Left renal pelvis (tissue), 4 donors: Measurements from ENCODE around the gene OR14C36. TPM values are rescaled to one million over a fixed set of nuclear protein-coding genes. Genes with fewer than 3 reads are reported as not detected.
"Not testable (repeated sequence)": the region's sequence is repeated elsewhere in the genome, so short reads cannot be mapped to it uniquely, and the experiment has no call there.

ENCODE experiments used
- DNase-seq, 4 donors: peaks; one replicate each; pipeline ENCODE4 v3.0.0-alpha.2; 2013; ENCODE audit warnings: low read depth in 4 of 4, low spot score in 3 of 4
- polyA plus RNA-seq, 4 donors: library from polyadenylated mRNA; unstranded; fragments of 120-200 nt; gene quantifications; one replicate each; pipeline ENCODE4 v1.2.1, GENCODE V29; 2013; ENCODE audit not compliant: insufficient read length in 4 of 4

The OR14C36 gene
- not detected for polyA plus RNA-seq

- no peak for DNase-seq
Measured at GRCh38 chr1:248348475-248348874, at the start of gene OR14C36. OR14C36 (plus strand) TSS chr1:248348775; CDS start chr1:248348775, 0 bp downstream.

- no peak for DNase-seq
Measured at GRCh38 chr1:248303324-248303723, 45.3 kb upstream of the OR14C36 start, which contains the start of gene OR2T12. OR2T12 (minus strand) TSS chr1:248303424; CDS start chr1:248295578, 7,846 bp downstream.

GRCh38 chr1:248305672-248306071, 42.9 kb upstream of the OR14C36 start:
- not testable (repeated sequence) for DNase-seq

GRCh38 chr1:248306103-248306502, 42.5 kb upstream of the OR14C36 start:
- DNase-seq: no peak

- DNase-seq: not testable (repeated sequence)
Measured at GRCh38 chr1:248306740-248307139, 41.8 kb upstream of the OR14C36 start.

GRCh38 chr1:248316796-248317195, 31.8 kb upstream of the OR14C36 start:
- no peak for DNase-seq

- no peak for DNase-seq
Measured at GRCh38 chr1:248324468-248324867, 24.1 kb upstream of the OR14C36 start, which contains the start of gene OR2M7. OR2M7 (minus strand) TSS chr1:248324568; CDS start chr1:248324568, 0 bp downstream.

GRCh38 chr1:248343451-248343850, 5.1 kb upstream of the OR14C36 start:
- no peak for DNase-seq

GRCh38 chr1:248359415-248359814, 10.8 kb downstream of the OR14C36 start:
- no peak for DNase-seq

- DNase-seq: no peak
Measured at GRCh38 chr1:248361121-248361715, 12.6 kb downstream of the OR14C36 start, which contains the start of gene OR2T4. OR2T4 (plus strand) TSS chr1:248361665; CDS start chr1:248361665, 0 bp downstream.

- no peak for DNase-seq
Measured at GRCh38 chr1:248366609-248367008, 18.0 kb downstream of the OR14C36 start.

- no peak for DNase-seq
Measured at GRCh38 chr1:248372394-248372793, 23.8 kb downstream of the OR14C36 start.

- no peak for DNase-seq
Measured at GRCh38 chr1:248373761-248374160, 25.2 kb downstream of the OR14C36 start.

GRCh38 chr1:248375446-248375845, 26.9 kb downstream of the OR14C36 start, which contains the start of gene OR2T6:
OR2T6 (plus strand) TSS chr1:248375746; CDS start chr1:248387609, 11,863 bp downstream.
- no peak for DNase-seq

- DNase-seq: no peak
Measured at GRCh38 chr1:248376916-248377315, 28.3 kb downstream of the OR14C36 start.

GRCh38 chr1:248380854-248381253, 32.3 kb downstream of the OR14C36 start:
- no peak for DNase-seq

- DNase-seq: no peak
Measured at GRCh38 chr1:248388426-248388825, 39.9 kb downstream of the OR14C36 start.

- no peak for DNase-seq
Measured at GRCh38 chr1:248393050-248393449, 44.5 kb downstream of the OR14C36 start.
